ENCODE results near the gene GSG1.
"Not testable (repeated sequence)": the region's sequence is repeated elsewhere in the genome, so short reads cannot be mapped to it uniquely, and the experiment has no call there.

Gene GSG1

GRCh38 chr12:13074396-13075117 is 28.9 kb downstream of the GSG1 start:
- H3K27ac ChIP-seq (ENCODE audit: low read depth, low read length) = no peak overlapping the region
- H3K36me3 ChIP-seq (ENCODE audit: insufficient read depth, low read length) = peaks cover 52% of the 10 kb centered on the region
- no peak overlapping the region for H3K9ac ChIP-seq (ENCODE audit: low read depth, low read length)
- peaks cover 2% of the 10 kb centered on the region for H3K4me1 ChIP-seq (ENCODE audit: insufficient read depth, low read length)
- 90% methylated on average over 2 of the region's 3 CpGs for WGBS
- no peaks in the 10 kb centered on the region for H3K27me3 ChIP-seq (ENCODE audit: insufficient read depth, low read length)
- no peaks in the 10 kb centered on the region for H3K9me3 ChIP-seq (ENCODE audit: insufficient read depth, low read depth, low read length)
- no peak overlapping the region for H3K4me3 ChIP-seq (ENCODE audit: low read length)

- WGBS = 97% methylated on average over 3 of the region's 3 CpGs
- H3K4me1 ChIP-seq (ENCODE audit: insufficient read depth, low read length) = no peaks in the 10 kb centered on the region
These were observed 30.3 kb downstream of the GSG1 start for GRCh38 chr12:13073173-13073572.

GRCh38 chr12:13071305-13072280 is 31.9 kb downstream of the GSG1 start:
- H3K27ac ChIP-seq (ENCODE audit: low read depth, low read length) = no peak overlapping the region
- H3K9me3 ChIP-seq (ENCODE audit: insufficient read depth, low read depth, low read length) = no peaks in the 10 kb centered on the region
- H3K27me3 ChIP-seq (ENCODE audit: insufficient read depth, low read length) = no peaks in the 10 kb centered on the region
- 85% methylated on average over 10 of the region's 10 CpGs for WGBS
- H3K9ac ChIP-seq (ENCODE audit: low read depth, low read length) = no peak overlapping the region
- H3K4me1 ChIP-seq (ENCODE audit: insufficient read depth, low read length) = no peaks in the 10 kb centered on the region
- H3K36me3 ChIP-seq (ENCODE audit: insufficient read depth, low read length) = peaks cover 76% of the 10 kb centered on the region
- no peak overlapping the region for H3K4me3 ChIP-seq (ENCODE audit: low read length)

More at GRCh38 chr12:13073173-13073572, 30.3 kb downstream of the GSG1 start:
- Histone ChIP-seq H3K36me3 (ENCODE audit: insufficient read depth, low read length) (peaks cover 65% of the 10 kb centered on the region), H3K27me3 (ENCODE audit: insufficient read depth, low read length) (no peaks in the 10 kb centered on the region), H3K9me3 (ENCODE audit: insufficient read depth, low read depth, low read length) (no peaks in the 10 kb centered on the region), H3K4me3 (ENCODE audit: low read length) (no peak overlapping the region), H3K9ac (ENCODE audit: low read depth, low read length) (no peak overlapping the region), H3K27ac (ENCODE audit: low read depth, low read length) (no peak overlapping the region)

GRCh38 chr12:13069380-13069779 is 34.1 kb downstream of the GSG1 start:
- H3K27ac ChIP-seq (ENCODE audit: low read depth, low read length) = no peak overlapping the region
- no peak overlapping the region for H3K4me3 ChIP-seq (ENCODE audit: low read length)
- WGBS = 92% methylated on average over 6 of the region's 6 CpGs
- no peaks in the 10 kb centered on the region for H3K4me1 ChIP-seq (ENCODE audit: insufficient read depth, low read length)
- H3K9me3 ChIP-seq (ENCODE audit: insufficient read depth, low read depth, low read length) = no peaks in the 10 kb centered on the region
- H3K27me3 ChIP-seq (ENCODE audit: insufficient read depth, low read length) = no peaks in the 10 kb centered on the region
- H3K9ac ChIP-seq (ENCODE audit: low read depth, low read length) = no peak overlapping the region
- H3K36me3 ChIP-seq (ENCODE audit: insufficient read depth, low read length) = peaks cover 70% of the 10 kb centered on the region

- Histone ChIP-seq H3K36me3 (ENCODE audit: insufficient read depth, low read length) (peaks cover 68% of the 10 kb centered on the region), H3K27me3 (ENCODE audit: insufficient read depth, low read length) (no peaks in the 10 kb centered on the region)
- 96% methylated on average over 1 of the region's 1 CpG for WGBS
These were observed 36.1 kb downstream of the GSG1 start for GRCh38 chr12:13067322-13067721.

GRCh38 chr12:13066459-13066858 is 37.0 kb downstream of the GSG1 start:
- H3K9me3 ChIP-seq (ENCODE audit: insufficient read depth, low read depth, low read length) = no peaks in the 10 kb centered on the region
- 0 out of 2 replicates have a peak, but pooled peaks cover 3% of the 10 kb centered on the region for H3K4me1 ChIP-seq (ENCODE audit: insufficient read depth, low read length)
- no peak overlapping the region for H3K4me3 ChIP-seq (ENCODE audit: low read length)
- H3K27ac ChIP-seq (ENCODE audit: low read depth, low read length) = no peak overlapping the region
- no peak overlapping the region for H3K9ac ChIP-seq (ENCODE audit: low read depth, low read length)
- WGBS = 95% methylated on average over 7 of the region's 7 CpGs
- peaks cover 67% of the 10 kb centered on the region for H3K36me3 ChIP-seq (ENCODE audit: insufficient read depth, low read length)
- no peaks in the 10 kb centered on the region for H3K27me3 ChIP-seq (ENCODE audit: insufficient read depth, low read length)

More at GRCh38 chr12:13067322-13067721, 36.1 kb downstream of the GSG1 start:
- H3K4me3 ChIP-seq (ENCODE audit: low read length) = no peak overlapping the region
- H3K27ac ChIP-seq (ENCODE audit: low read depth, low read length) = no peak overlapping the region
- H3K9ac ChIP-seq (ENCODE audit: low read depth, low read length) = no peak overlapping the region
- H3K9me3 ChIP-seq (ENCODE audit: insufficient read depth, low read depth, low read length) = no peaks in the 10 kb centered on the region
- 0 out of 2 replicates have a peak, but pooled peaks cover 3% of the 10 kb centered on the region for H3K4me1 ChIP-seq (ENCODE audit: insufficient read depth, low read length)

GRCh38 chr12:13066014-13066413 is 37.5 kb downstream of the GSG1 start:
- 0 out of 2 replicates have a peak, but pooled peaks cover 3% of the 10 kb centered on the region for H3K4me1 ChIP-seq (ENCODE audit: insufficient read depth, low read length)
- no peak overlapping the region for H3K9ac ChIP-seq (ENCODE audit: low read depth, low read length)
- H3K27ac ChIP-seq (ENCODE audit: low read depth, low read length) = no peak overlapping the region
- no peaks in the 10 kb centered on the region for H3K27me3 ChIP-seq (ENCODE audit: insufficient read depth, low read length)
- peaks cover 67% of the 10 kb centered on the region for H3K36me3 ChIP-seq (ENCODE audit: insufficient read depth, low read length)
- 95% methylated on average over 2 of the region's 2 CpGs for WGBS
- H3K4me3 ChIP-seq (ENCODE audit: low read length) = no peak overlapping the region
- H3K9me3 ChIP-seq (ENCODE audit: insufficient read depth, low read depth, low read length) = no peaks in the 10 kb centered on the region

- no peaks in the 10 kb centered on the region for H3K9me3 ChIP-seq (ENCODE audit: insufficient read depth, low read depth, low read length)
- no peak overlapping the region for H3K9ac ChIP-seq (ENCODE audit: low read depth, low read length)
- H3K36me3 ChIP-seq (ENCODE audit: insufficient read depth, low read length) = peaks cover 75% of the 10 kb centered on the region
- H3K27me3 ChIP-seq (ENCODE audit: insufficient read depth, low read length) = no peaks in the 10 kb centered on the region
- H3K4me1 ChIP-seq (ENCODE audit: insufficient read depth, low read length) = 0 out of 2 replicates have a peak, but pooled peaks cover 3% of the 10 kb centered on the region
- no peak overlapping the region for H3K4me3 ChIP-seq (ENCODE audit: low read length)
- WGBS = 93% methylated on average over 5 of the region's 5 CpGs
- H3K27ac ChIP-seq (ENCODE audit: low read depth, low read length) = no peak overlapping the region
These were observed 40.8 kb downstream of the GSG1 start for GRCh38 chr12:13062669-13063068.

GRCh38 chr12:13061377-13061776 is 42.1 kb downstream of the GSG1 start:
- no peak overlapping the region for H3K4me3 ChIP-seq (ENCODE audit: low read length)
- 0 out of 2 replicates have a peak, but pooled peaks cover 3% of the 10 kb centered on the region for H3K4me1 ChIP-seq (ENCODE audit: insufficient read depth, low read length)
- H3K27me3 ChIP-seq (ENCODE audit: insufficient read depth, low read length) = no peaks in the 10 kb centered on the region
- WGBS = 88% methylated on average over 5 of the region's 5 CpGs
- no peaks in the 10 kb centered on the region for H3K9me3 ChIP-seq (ENCODE audit: insufficient read depth, low read depth, low read length)
- peaks cover 69% of the 10 kb centered on the region for H3K36me3 ChIP-seq (ENCODE audit: insufficient read depth, low read length)
- H3K9ac ChIP-seq (ENCODE audit: low read depth, low read length) = no peak overlapping the region
- no peak overlapping the region for H3K27ac ChIP-seq (ENCODE audit: low read depth, low read length)

GRCh38 chr12:13060581-13060980 is 42.9 kb downstream of the GSG1 start:
- H3K4me3 ChIP-seq (ENCODE audit: low read length) = no peak overlapping the region
- 0 out of 2 replicates have a peak, but pooled peaks cover 3% of the 10 kb centered on the region for H3K4me1 ChIP-seq (ENCODE audit: insufficient read depth, low read length)
- H3K27me3 ChIP-seq (ENCODE audit: insufficient read depth, low read length) = no peaks in the 10 kb centered on the region
- no peak overlapping the region for H3K27ac ChIP-seq (ENCODE audit: low read depth, low read length)
- 94% methylated on average over 2 of the region's 2 CpGs for WGBS
- peaks cover 67% of the 10 kb centered on the region for H3K36me3 ChIP-seq (ENCODE audit: insufficient read depth, low read length)
- H3K9ac ChIP-seq (ENCODE audit: low read depth, low read length) = no peak overlapping the region
- no peaks in the 10 kb centered on the region for H3K9me3 ChIP-seq (ENCODE audit: insufficient read depth, low read depth, low read length)

GRCh38 chr12:13053617-13054016 is 49.9 kb downstream of the GSG1 start:
- Histone ChIP-seq H3K9me3 (ENCODE audit: insufficient read depth, low read depth, low read length) (peaks cover 17% of the 10 kb centered on the region), H3K4me1 (ENCODE audit: insufficient read depth, low read length) (peaks cover 14% of the 10 kb centered on the region; the same call in 1 of the 2 replicates), H3K36me3 (ENCODE audit: insufficient read depth, low read length) (peaks cover 19% of the 10 kb centered on the region)
- not testable (repeated sequence) for H3K9ac ChIP-seq (ENCODE audit: low read depth, low read length); H3K4me3 ChIP-seq (ENCODE audit: low read length); H3K27me3 ChIP-seq (ENCODE audit: insufficient read depth, low read length); H3K27ac ChIP-seq (ENCODE audit: low read depth, low read length)
- 88% methylated on average over 6 of the region's 6 CpGs for WGBS
